ENCODE measurements around the gene C5orf47. TPM values are rescaled to one million over a fixed set of nuclear protein-coding genes. Genes with fewer than 3 reads are reported as not detected.

Gene C5orf47
- total and polyA plus RNA-seq, 2 of the 8 experiments (the other 6 are each of a cell fraction or from before 2014, with no cell fraction given): 0.11 TPM; not detected in 1

- Histone ChIP-seq H3K56ac (replicated peaks; ENCODE audit: insufficient read length, low read depth, low read length) (no peak overlapping the region), H3K18ac (ENCODE audit: extremely low read depth, low read length) (no peak overlapping the region), H2AK5ac (ENCODE audit: low read depth, low read length) (no peak overlapping the region), H2AFZ (ENCODE audit: low read length) (no peak overlapping the region), H3K4ac (replicated peaks; ENCODE audit: insufficient read length, low read depth, low read length) (no peak overlapping the region), H3K23me2 (ENCODE audit: low read depth, low read length) (no peaks in the 10 kb centered on the region), H3K4me2 (ENCODE audit: insufficient read depth in 1 of 2, low read depth in 2 of 2, low read length in 2 of 2) (no peak overlapping the region), H4K91ac (replicated peaks; ENCODE audit: insufficient read length, low read length) (no peak overlapping the region), H3K4me3 (ENCODE audit: extremely low read depth in 1 of 4, insufficient read depth in 2 of 4, low read depth in 3 of 4, low read length in 4 of 4) (no peak overlapping the region), H3K36me3 (ENCODE audit: control insufficient read depth in 2 of 4, insufficient read depth in 4 of 4, low read length in 3 of 4) (peaks cover 0 to 46% (median 17%) of the 10 kb centered on the region in 4 experiments; a peak in 6 of 8 replicates), H3K23ac (ENCODE audit: insufficient read length) (no peak overlapping the region), H2BK12ac (ENCODE audit: low read depth, low read length) (no peak overlapping the region), H4K8ac (ENCODE audit: extremely low read depth, insufficient read depth, low read length) (no peak overlapping the region), H4K20me1 (replicated peaks in 1 of 2; ENCODE audit: control insufficient read depth in 1 of 2, insufficient read depth in 2 of 2, low read length in 2 of 2) (no peaks in the 10 kb centered on the region), H2BK20ac (ENCODE audit: low read length) (no peak overlapping the region), H3K27me3 (replicated peaks in 1 of 4; ENCODE audit: control insufficient read depth in 3 of 4, extremely low read depth in 1 of 4, insufficient read depth in 3 of 4, low read length in 3 of 4) (no peaks in the 10 kb centered on the region), H3K27ac (ENCODE audit: low read depth, low read length) (no peak overlapping the region), H3K9me3 (ENCODE audit: insufficient read depth in 2 of 2, low read depth in 1 of 2, low read length in 1 of 2) (no peaks in the 10 kb centered on the region), H3K14ac (ENCODE audit: insufficient read length) (no peak overlapping the region), H4K5ac (ENCODE audit: insufficient read length, low read depth, low read length) (no peak overlapping the region), H2BK15ac (ENCODE audit: low read length) (no peak overlapping the region), H3K4me1 (replicated peaks in 1 of 4; ENCODE audit: control insufficient read depth in 3 of 4, insufficient read depth in 4 of 4, low read length in 3 of 4) (no peaks in the 10 kb centered on the region), H3K79me1 (ENCODE audit: low read depth, low read length) (no peaks in the 10 kb centered on the region), H3K9ac (replicated peaks in 1 of 4; ENCODE audit: extremely low read depth in 1 of 4, low read depth in 3 of 4, low read length in 3 of 4) (no peak overlapping the region), H2BK5ac (ENCODE audit: low read depth, low read length) (no peak overlapping the region), H2BK120ac (replicated peaks; ENCODE audit: low read depth, low read length) (no peak overlapping the region), H3K79me2 (ENCODE audit: control insufficient read depth in 1 of 2, insufficient read depth in 2 of 2, low read length in 2 of 2) (no peaks in the 10 kb centered on the region)
- ChIA-PET CTCF (ENCODE audit: partially characterized antibody) (no interaction called here), POLR2A (ENCODE audit: partially characterized antibody) (interaction anchor here (10.3 kb wide), 1 partner anchor 12 kb away, joined by 64 read pairs; no protein-coding TSS in a partner anchor)
- 92% methylated on average over 2 of the region's 2 CpGs; no CpG with 5 or more reads in 1 of the 2 experiments for WGBS, 2 experiments (ENCODE audit: extremely low coverage in 1 of 2, insufficient coverage in 1 of 2, insufficient read length in 1 of 2, insufficient replicate concordance in 2 of 2, low coverage in 1 of 2, low lambda C conversion rate in 2 of 2, missing lambda C conversion rate in 1 of 2)
- no peak for FAIRE-seq
- no peak for DNase-seq (ENCODE audit: low read depth in 1 of 2, low spot score in 2 of 2)
- no peak for TF ChIP-seq SP1 (IDR thresholded peaks at IDR 0.05; ENCODE audit: low read depth, low read length)
- TF ChIP-seq PHF8 (conservative IDR thresholded peaks at IDR 0.05; ENCODE audit: low read depth, low read length): no peak
- TF ChIP-seq RNF2 (IDR thresholded peaks at IDR 0.05; ENCODE audit: borderline replicate concordance, low read depth, low read length, missing control alignments, poor library complexity, severe bottlenecking): no peak
- TF ChIP-seq CEBPB (IDR thresholded peaks at IDR 0.05; ENCODE audit: low read depth, low read length): no peak
- no peak for TF ChIP-seq CBX8 (IDR thresholded peaks at IDR 0.05; ENCODE audit: borderline replicate concordance, low read depth, low read length)
- no peak for TF ChIP-seq CHD2 (IDR thresholded peaks at IDR 0.05; ENCODE audit: low read length)
- TF ChIP-seq ATF3 (IDR thresholded peaks at IDR 0.05; ENCODE audit: insufficient read depth, low read depth, low read length): no peak
- no peak for TF ChIP-seq USF2 (IDR thresholded peaks at IDR 0.05; ENCODE audit: low read length)
- no peak for TF ChIP-seq ASH2L (IDR thresholded peaks at IDR 0.05; ENCODE audit: low read length)
- TF ChIP-seq ATF2 (IDR thresholded peaks at IDR 0.05; ENCODE audit: low read length): no peak
- TF ChIP-seq SUZ12 (IDR thresholded peaks at IDR 0.05; ENCODE audit: low read length): no peak
Observed at GRCh38 chr5:173950829-173951228, 38.1 kb upstream of the C5orf47 start.

Measured in H1 (cell line).